Pancreas (tissue), 10 donors: Measurements from ENCODE around the gene CHN1. TPM values are rescaled to one million over a fixed set of nuclear protein-coding genes. Genes with fewer than 3 reads are reported as not detected.
A peak's percentile ranks its signal among the peaks of the same experiment; 100 is the strongest.

Experiments
- ATAC-seq, 4 donors: fragments of 200-7000 bp; cut with Tn5 transposase; one replicate each; pipeline versions ENCODE4 v1.8.0 to v1.9.1; 2020; ENCODE audit warnings: mild to moderate bottlenecking in 4 of 4, moderate library complexity in 4 of 4
- DNase-seq, 6 donors: peaks; one replicate each; pipeline ENCODE4 v3.0.0-alpha.2; 2020
- FAIRE-seq: peaks from 2 replicates; lab custom pipeline; 2012; peaks lifted over from hg19 to GRCh38; lab: Jason Lieb, UNC
- H3K27ac ChIP-seq, 4 donors: fragments of 200-600 bp; sonication (generic); 1 replicate in 3 of 4; 2 replicates in 1 of 4; pipeline versions ENCODE4 v1.5.0 to v1.8.0; 2020
- H3K27me3 ChIP-seq, 4 donors: fragments of 200-600 bp; one replicate each; pipeline ENCODE4 v1.8.0; 2021
- H3K36me3 ChIP-seq, 3 donors: fragments of 200-600 bp; sonication (generic) in 1 of 3; one replicate each; pipeline versions ENCODE4 v1.5.0 to v1.8.0; 2020 to 2021
- H3K4me1 ChIP-seq, 3 donors: fragments of 200-600 bp; one replicate each; pipeline ENCODE4 v1.8.0; 2021
- H3K4me3 ChIP-seq, 4 donors: fragments of 200-600 bp; sonication (generic) in 2 of 4; one replicate each; pipeline versions ENCODE4 v1.5.0 to v1.8.0; 2020 to 2021
- H3K9me3 ChIP-seq, 4 donors: fragments of 200-600 bp; one replicate each; pipeline ENCODE4 v1.8.0; 2021
- WGBS, 2 donors: extraction: QIAGEN DNeasy Blood & Tissue Kit; methylation state at CpG; one replicate each; pipeline ENCODE4 v1.1.7; 2013; 5-methylcytosine and 5-hydroxymethylcytosine counted together
- intact Hi-C, 3 donors: fragments of 100-400 bp; cut with DNase I; formaldehyde crosslinking; loops; one replicate each; pipeline versions ENCODE4 v1.11.1 to v1.14.2; 2022
- polyA plus RNA-seq, 2 donors: library from polyadenylated mRNA; stranded (reverse); fragments of 200-250 nt; gene quantifications; one replicate each; pipeline ENCODE4 v1.2.3, GENCODE V29; 2013
- total RNA-seq, 6 donors: library from RNA; stranded (reverse); fragmentation: NEBNext Ultra II Directional in 4 of 6; extraction: Animal tissue kit (Norgen Biotek cat#: 25700) in 4 of 6; gene quantifications; one replicate each; pipeline versions ENCODE4 v1.2.1 to v1.2.4, GENCODE V29; 2021 to 2023
- TF ChIP-seq, protein P1 (sequence below), 4 donors: fragments of 200-600 bp; sonication (generic) in 3 of 4; IDR thresholded peaks; one replicate each; pipeline versions ENCODE4 v1.5.0 to v1.8.0; 2021; ENCODE audit warnings: antibody characterized with exemption in 4 of 4
- donor health status: healthy with polysubstance abuse.
- donor health status: DM: no; HTN: no; CAD: no; lungs with moderate emphysema.
- donor health status: DM: no; HTN: no; CAD: no.
- donor health status: control.
- donor health status: control.
- donor health status: Bipolar disorder and iron deficiency.
- donor health status: DM: yes; HTN: yes; CAD: no.
- donor health status: DM: no; HTN: no; CAD: no.
- donor health status: DM: no; HTN: no; CAD: no.
- donor health status: DM: yes; HTN: yes; CAD: no.

Gene CHN1
- total and polyA plus RNA-seq, 8 donors, result 1.3 to 15.4 (median 3.7) TPM

DNA sequence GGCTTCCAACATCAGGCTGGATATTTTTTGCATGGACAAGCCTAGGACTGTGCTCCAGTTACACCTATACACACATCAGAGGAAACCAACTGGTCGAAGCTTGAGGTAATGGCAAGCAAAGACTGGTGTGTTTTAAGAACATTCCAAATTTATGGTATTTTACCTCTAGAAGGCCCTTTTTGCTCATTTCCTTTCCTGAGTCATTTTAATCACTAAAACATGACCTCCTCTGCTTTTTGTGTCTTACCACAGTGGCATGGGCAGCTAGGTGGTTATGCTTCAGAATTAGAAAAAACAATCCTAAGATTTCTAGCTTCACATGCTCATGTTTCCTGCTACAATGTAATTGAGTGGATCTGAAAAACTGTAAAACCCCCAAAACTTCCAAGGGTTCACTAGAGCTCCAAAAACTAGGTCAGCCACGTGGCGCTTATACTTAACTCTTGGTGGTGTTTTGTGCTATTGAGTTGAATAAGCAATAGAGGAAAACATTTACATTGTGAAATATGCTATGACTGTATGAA lies 210.3 kb downstream of the CHN1 start:
- Histone ChIP-seq H3K27me3 (no peaks in the 10 kb centered on the region), H3K27ac (no peak overlapping the region), H3K36me3 (no peaks in the 10 kb centered on the region), H3K4me1 (peaks cover 0 to 4% (median 0%) of the 10 kb centered on the region in 3 donors), H3K9me3 (no peaks in the 10 kb centered on the region), H3K4me3 (no peak overlapping the region)
- no peak for FAIRE-seq
- WGBS, 2 donors, result 86 to 92% methylated on average over 3 of the region's 3 CpGs
- ATAC-seq, result no peak
- DNase-seq, result no peak
- intact Hi-C loops, result no loop called here
- TF ChIP-seq, protein P1, sequence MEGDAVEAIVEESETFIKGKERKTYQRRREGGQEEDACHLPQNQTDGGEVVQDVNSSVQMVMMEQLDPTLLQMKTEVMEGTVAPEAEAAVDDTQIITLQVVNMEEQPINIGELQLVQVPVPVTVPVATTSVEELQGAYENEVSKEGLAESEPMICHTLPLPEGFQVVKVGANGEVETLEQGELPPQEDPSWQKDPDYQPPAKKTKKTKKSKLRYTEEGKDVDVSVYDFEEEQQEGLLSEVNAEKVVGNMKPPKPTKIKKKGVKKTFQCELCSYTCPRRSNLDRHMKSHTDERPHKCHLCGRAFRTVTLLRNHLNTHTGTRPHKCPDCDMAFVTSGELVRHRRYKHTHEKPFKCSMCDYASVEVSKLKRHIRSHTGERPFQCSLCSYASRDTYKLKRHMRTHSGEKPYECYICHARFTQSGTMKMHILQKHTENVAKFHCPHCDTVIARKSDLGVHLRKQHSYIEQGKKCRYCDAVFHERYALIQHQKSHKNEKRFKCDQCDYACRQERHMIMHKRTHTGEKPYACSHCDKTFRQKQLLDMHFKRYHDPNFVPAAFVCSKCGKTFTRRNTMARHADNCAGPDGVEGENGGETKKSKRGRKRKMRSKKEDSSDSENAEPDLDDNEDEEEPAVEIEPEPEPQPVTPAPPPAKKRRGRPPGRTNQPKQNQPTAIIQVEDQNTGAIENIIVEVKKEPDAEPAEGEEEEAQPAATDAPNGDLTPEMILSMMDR (IDR thresholded peaks at IDR 0.05), result no peak

DNA sequence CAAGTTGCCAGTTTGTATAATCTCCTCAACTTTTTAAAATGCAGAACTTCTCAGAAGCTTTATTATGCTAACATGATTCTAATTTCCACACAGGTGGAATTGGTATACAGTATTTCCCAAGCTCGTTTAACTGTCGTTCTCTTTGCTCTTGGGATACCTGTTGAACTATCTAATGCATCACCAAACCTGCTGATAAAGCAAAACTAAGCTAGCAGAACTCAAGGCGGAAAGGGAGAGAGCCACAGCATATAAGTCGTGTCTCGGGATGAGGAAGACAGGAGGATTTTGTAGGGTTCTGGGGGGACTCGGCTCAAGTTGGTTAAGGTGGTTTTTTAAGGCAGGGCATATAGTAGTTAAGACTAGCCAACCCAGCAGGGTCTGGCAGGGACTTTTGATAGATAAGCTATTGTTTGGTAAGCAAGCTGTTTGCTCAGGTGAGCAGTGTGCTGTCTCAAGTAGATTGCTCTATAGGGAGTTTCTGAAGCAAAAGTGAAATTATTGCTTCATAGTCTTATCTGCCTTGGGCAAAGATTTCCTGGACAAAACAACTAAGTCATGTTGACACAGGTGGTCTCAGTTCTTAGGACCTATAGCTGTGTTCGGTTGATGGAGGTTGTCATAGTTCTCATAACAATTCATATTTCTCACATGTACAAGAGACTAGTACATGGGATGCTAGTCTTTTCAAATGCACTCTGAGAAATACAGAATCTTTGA lies 212.7 kb downstream of the CHN1 start:
- no peak overlapping the region for H3K4me3 ChIP-seq
- H3K27ac ChIP-seq, result no peak overlapping the region
- peaks cover 0 to 4% (median 0%) of the 10 kb centered on the region in 3 donors for H3K4me1 ChIP-seq
- no peaks in the 10 kb centered on the region for H3K27me3 ChIP-seq
- FAIRE-seq (no peak), ATAC-seq (peak in 2 of 4 donors; percentile 22 to 33), DNase-seq (no peak)
- TF ChIP-seq, protein P1 (IDR thresholded peaks at IDR 0.05), result no peak
- 48 to 50% methylated on average over 7 of the region's 7 CpGs for WGBS, 2 donors
- H3K9me3 ChIP-seq, result no peaks in the 10 kb centered on the region
- no peaks in the 10 kb centered on the region for H3K36me3 ChIP-seq
- intact Hi-C loops, result no loop called here

DNA sequence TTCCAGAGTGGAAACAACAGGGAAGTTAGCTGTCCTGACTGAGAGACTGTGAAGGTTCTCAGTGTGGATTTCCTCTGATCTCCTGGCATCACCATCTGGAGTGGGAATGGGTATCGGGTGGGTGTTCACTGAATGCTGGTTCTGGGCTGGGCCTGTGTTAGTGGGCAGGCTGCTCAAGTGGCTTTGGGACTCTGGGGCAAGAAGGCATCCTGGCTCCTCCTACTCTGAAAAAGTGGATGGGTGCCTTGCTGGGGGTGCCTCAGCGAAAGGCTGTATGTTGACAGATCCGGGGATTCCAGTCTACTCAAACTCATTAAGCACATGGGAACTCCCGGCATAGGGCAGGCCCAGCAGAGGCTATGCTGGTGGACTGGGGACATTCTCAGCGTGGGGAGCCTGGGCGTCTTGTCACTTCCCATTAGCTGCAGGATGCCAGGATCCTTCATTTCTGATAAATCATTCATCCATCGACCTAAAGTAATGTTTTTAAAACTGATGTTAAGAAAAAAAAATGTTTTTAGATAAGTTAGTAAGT lies 213.4 kb downstream of the CHN1 start:
- intact Hi-C loops, result no loop called here
- 64 to 71% methylated on average over 7 of the region's 7 CpGs for WGBS, 2 donors
- H3K36me3 ChIP-seq, result no peaks in the 10 kb centered on the region
- H3K4me1 ChIP-seq, result peaks cover 0 to 4% (median 0%) of the 10 kb centered on the region in 3 donors
- TF ChIP-seq, protein P1 (IDR thresholded peaks at IDR 0.05), result no peak
- FAIRE-seq, result no peak
- H3K27ac ChIP-seq, result no peak overlapping the region
- no peak for ATAC-seq
- H3K4me3 ChIP-seq, result no peak overlapping the region
- H3K9me3 ChIP-seq, result no peaks in the 10 kb centered on the region
- H3K27me3 ChIP-seq, result no peaks in the 10 kb centered on the region
- DNase-seq, result no peak

DNA sequence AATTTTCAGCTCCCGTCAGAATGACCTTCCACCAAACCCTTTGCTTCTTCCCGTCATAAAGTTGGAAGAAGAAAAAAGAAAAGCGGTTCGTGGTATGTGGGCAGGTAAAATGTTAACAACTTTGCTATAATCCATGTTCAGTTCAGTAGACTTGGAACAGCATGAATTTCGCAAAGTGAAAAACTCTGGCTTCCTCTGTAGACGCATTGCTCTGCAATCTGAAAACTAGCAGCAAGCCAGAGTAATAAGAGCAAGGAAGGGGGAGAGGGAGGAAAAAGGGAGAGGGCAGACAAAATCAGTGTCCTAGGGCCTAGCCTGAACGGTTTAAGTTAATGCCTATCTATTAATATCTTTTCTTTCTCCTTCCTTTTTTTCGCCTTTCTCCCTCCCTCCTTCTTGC lies 214.2 kb downstream of the CHN1 start:
- TF ChIP-seq, protein P1 (IDR thresholded peaks at IDR 0.05), result no peak
- H3K4me1 ChIP-seq, result peaks cover 0 to 4% (median 0%) of the 10 kb centered on the region in 3 donors
- 84 to 85% methylated on average over 8 of the region's 8 CpGs for WGBS, 2 donors
- H3K27ac ChIP-seq, result no peak overlapping the region
- no peak for DNase-seq
- no peak overlapping the region for H3K4me3 ChIP-seq
- no peaks in the 10 kb centered on the region for H3K9me3 ChIP-seq
- H3K27me3 ChIP-seq, result no peaks in the 10 kb centered on the region
- FAIRE-seq, result no peak
- ATAC-seq, result no peak
- no peaks in the 10 kb centered on the region for H3K36me3 ChIP-seq
- intact Hi-C loops, result no loop called here

DNA sequence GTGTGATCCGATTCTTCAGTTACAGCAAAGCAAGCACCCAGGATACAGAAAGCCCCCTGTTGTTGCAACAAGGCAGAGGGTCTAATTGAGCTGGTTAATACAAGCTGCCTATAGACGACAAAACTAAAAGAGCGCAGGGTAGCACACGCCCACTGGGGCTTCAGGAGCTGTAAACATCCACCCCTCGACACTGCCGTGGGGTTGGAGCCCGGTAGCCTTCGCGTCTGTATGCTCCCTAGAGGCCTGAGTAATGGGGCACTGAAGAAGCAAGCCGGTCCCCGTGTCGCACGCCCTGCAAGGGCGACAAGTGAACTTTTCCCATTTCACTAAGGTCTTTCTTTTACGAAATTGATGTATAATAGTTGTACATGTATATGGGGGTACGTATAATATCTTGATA lies 216.2 kb downstream of the CHN1 start:
- H3K4me3 ChIP-seq, result no peak overlapping the region
- H3K9me3 ChIP-seq, result no peaks in the 10 kb centered on the region
- FAIRE-seq, result no peak
- no peak for DNase-seq
- H3K4me1 ChIP-seq, result peaks cover 0 to 4% (median 0%) of the 10 kb centered on the region in 3 donors
- ATAC-seq, result no peak
- intact Hi-C loops, result no loop called here
- H3K36me3 ChIP-seq, result no peaks in the 10 kb centered on the region
- H3K27me3 ChIP-seq, result no peaks in the 10 kb centered on the region
- H3K27ac ChIP-seq, result no peak overlapping the region
- 80 to 87% methylated on average over 16 of the region's 16 CpGs for WGBS, 2 donors
- TF ChIP-seq, protein P1 (IDR thresholded peaks at IDR 0.05), result no peak
